A673 (cell line): ENCODE measurements around the gene GDPD1. TPM values are rescaled to one million over a fixed set of nuclear protein-coding genes. Genes with fewer than 3 reads are reported as not detected.

Source experiments
- BruUV-seq: library from RNA; stranded (reverse); fragments of 400-500 nt; replicated peaks from 2 replicates; lab custom pipeline; 2021; lab: Mats Ljungman, UMichigan
- CTCF ChIA-PET: fragments of 300-600 bp; sonication (Branson Sonifier 250); formaldehyde crosslinking; loops from one replicate; lab custom pipeline; 2022; ENCODE audit warnings: antibody characterized with exemption; lab: Charles Lee
- POLR2A ChIA-PET: fragments of 300-600 bp; sonication (Branson Sonifier 250); formaldehyde crosslinking; loops from one replicate; lab custom pipeline; 2022; ENCODE audit warnings: antibody characterized with exemption; ENCODE audit not compliant: low non-redundant PET; lab: Charles Lee
- DNase-seq: peaks from one replicate; pipeline ENCODE4 v3.0.0-alpha.2; 2015; ENCODE audit warnings: low spot score
- H3K27ac ChIP-seq: fragments of 200-600 bp; sonication (generic); 2 replicates; pipeline ENCODE4 v1.5.1; 2016; ENCODE audit warnings: mixed run types, low read depth, mild to moderate bottlenecking, mixed read lengths, antibody characterized with exemption, low read length; ENCODE audit not compliant: poor library complexity, severe bottlenecking
- H3K27me3 ChIP-seq: fragments of 200-600 bp; sonication (generic); replicated peaks from 2 replicates; pipeline ENCODE4 v1.6.1; 2017; ENCODE audit warnings: mixed run types, low read depth, mild to moderate bottlenecking, mixed read lengths, antibody characterized with exemption, low read length; ENCODE audit not compliant: insufficient read depth, poor library complexity
- H3K36me3 ChIP-seq: fragments of 200-600 bp; sonication (generic); 2 replicates; pipeline ENCODE4 v1.6.1; 2016; ENCODE audit warnings: mixed run types, mild to moderate bottlenecking, mixed read lengths, antibody characterized with exemption, low read length; ENCODE audit not compliant: insufficient read depth, poor library complexity, severe bottlenecking
- H3K4me1 ChIP-seq: fragments of 200-600 bp; sonication (generic); 2 replicates; pipeline ENCODE4 v1.6.1; 2017; ENCODE audit warnings: mixed run types, mild to moderate bottlenecking, mixed read lengths, antibody characterized with exemption, low read length; ENCODE audit not compliant: insufficient read depth, poor library complexity, severe bottlenecking
- H3K4me3 ChIP-seq: fragments of 200-600 bp; sonication (generic); 2 replicates; pipeline ENCODE4 v1.5.1; 2016; ENCODE audit warnings: low read depth, mixed run types, mild to moderate bottlenecking, mixed read lengths, low read length; ENCODE audit not compliant: poor library complexity, severe bottlenecking
- H3K9me3 ChIP-seq: fragments of 200-600 bp; sonication (generic); 2 replicates; pipeline ENCODE4 v1.6.1; 2016; ENCODE audit warnings: mixed run types, low read depth, mild to moderate bottlenecking, mixed read lengths, antibody characterized with exemption, low read length; ENCODE audit not compliant: poor library complexity, severe bottlenecking
- CTCF ChIP-seq: fragments of 300-800, 200-600 bp; sonication (generic); conservative IDR thresholded peaks from 2 replicates; pipeline ENCODE4 v1.5.1; 2017; ENCODE audit warnings: low read depth, mild to moderate bottlenecking, antibody characterized with exemption, low read length, moderate library complexity, mixed read lengths
- EZH2 ChIP-seq: fragments of 200-600 bp; sonication (generic); IDR thresholded peaks from 2 replicates; pipeline ENCODE4 v1.6.1; 2017; ENCODE audit warnings: borderline replicate concordance, low read depth, mild to moderate bottlenecking, mixed read lengths, antibody characterized with exemption, low read length; ENCODE audit not compliant: poor library complexity, severe bottlenecking
- intact Hi-C: fragments of 100-400 bp; cut with micrococcal nuclease; formaldehyde crosslinking; loops from one replicate; pipeline ENCODE4 v1.10.0; 2022; ENCODE audit not compliant: unreplicated experiment
- total RNA-seq: library from RNA; stranded (reverse); gene quantifications from 2 replicates; pipeline ENCODE4 v1.2.3, GENCODE V29; 2021

GDPD1 gene
- total RNA-seq, 1 experiment from 2014 or later: 2.6 TPM

GRCh38 chr17:59190806-59191205 is 29.5 kb upstream of the GDPD1 start:
- no peaks in the 10 kb centered on the region for H3K4me1 ChIP-seq
- H3K27ac ChIP-seq: no peak overlapping the region
- no peak overlapping the region for H3K4me3 ChIP-seq
- DNase-seq: no peak
- TF ChIP-seq CTCF: no peak
- intact Hi-C loops: no loop called here
- peaks cover 79% of the 10 kb centered on the region for H3K36me3 ChIP-seq
- ChIA-PET CTCF (no interaction called here), POLR2A (no interaction called here)
- no TSS peak for BruUV-seq
- no peaks in the 10 kb centered on the region for H3K9me3 ChIP-seq
- no peaks in the 10 kb centered on the region for H3K27me3 ChIP-seq

- no peak for TF ChIP-seq CTCF
- no peak for TF ChIP-seq EZH2
- no peaks in the 10 kb centered on the region for H3K9me3 ChIP-seq
- peaks cover 83% of the 10 kb centered on the region for H3K36me3 ChIP-seq
- POLR2A ChIA-PET: no interaction called here
- H3K4me3 ChIP-seq: no peak overlapping the region
- no peaks in the 10 kb centered on the region for H3K4me1 ChIP-seq
- no peaks in the 10 kb centered on the region for H3K27me3 ChIP-seq
- intact Hi-C loops: no loop called here
- BruUV-seq: no TSS peak
- CTCF ChIA-PET: no interaction called here
- no peak for DNase-seq
- H3K27ac ChIP-seq: no peak overlapping the region
Observed at GRCh38 chr17:59193336-59193862, 26.9 kb upstream of the GDPD1 start.

- Histone ChIP-seq H3K36me3 (peaks cover 84% of the 10 kb centered on the region), H3K4me1 (no peaks in the 10 kb centered on the region), H3K9me3 (no peaks in the 10 kb centered on the region), H3K27ac (no peak overlapping the region), H3K4me3 (no peak overlapping the region), H3K27me3 (no peaks in the 10 kb centered on the region)
- TF ChIP-seq CTCF (no peak), EZH2 (no peak)
- BruUV-seq: no TSS peak
- DNase-seq: no peak
- POLR2A ChIA-PET: no interaction called here
- intact Hi-C loops: no loop called here
- CTCF ChIA-PET: no interaction called here
Observed at GRCh38 chr17:59199398-59199797, 20.9 kb upstream of the GDPD1 start.
